HG02870 (cell line): ENCODE results near the gene OSBPL8.
A peak's percentile ranks its signal among the peaks of the same experiment; 100 is the strongest.
"Not testable (repeated sequence)": the region's sequence is repeated elsewhere in the genome, so short reads cannot be mapped to it uniquely, and the experiment has no call there.

Experiments
- ATAC-seq: cut with Tn5 transposase; IDR thresholded peaks from one replicate; pipeline ENCODE4 v1.9.1; 2021; ENCODE audit warnings: mild to moderate bottlenecking, moderate library complexity; ENCODE audit not compliant: unreplicated experiment

Gene OSBPL8

DNA sequence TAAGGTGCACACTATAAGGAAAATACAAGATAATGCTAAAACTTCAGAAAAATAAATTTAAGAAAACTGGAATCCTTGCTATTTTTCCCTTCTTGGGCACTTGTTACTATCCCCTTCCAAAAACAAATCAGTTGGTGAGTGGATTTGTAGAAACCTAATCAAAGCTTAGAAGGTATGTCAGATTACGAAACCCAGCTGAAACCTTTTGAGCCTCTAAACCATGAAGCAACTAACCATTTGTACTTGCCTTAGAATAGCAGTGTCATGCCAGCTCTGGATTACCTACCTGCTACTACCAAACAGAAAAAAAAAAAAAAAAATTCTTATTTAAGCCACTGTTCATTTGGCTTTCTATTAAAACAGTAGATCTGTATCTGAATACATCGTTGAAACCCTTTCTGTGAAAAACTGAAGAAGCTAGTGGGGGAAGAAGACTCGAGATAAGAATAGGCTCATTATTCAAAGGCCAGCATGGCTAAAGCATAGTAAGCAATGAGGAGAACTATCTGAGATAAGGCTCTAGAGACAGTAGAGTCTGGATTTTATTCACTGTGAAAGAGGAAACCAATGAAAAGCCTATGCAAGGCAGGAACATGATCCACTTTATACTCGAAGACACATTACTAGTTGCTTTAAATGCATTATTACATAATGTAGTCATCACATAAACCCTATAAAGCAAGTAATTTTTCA lies 30.2 kb downstream of the OSBPL8 start:
- ATAC-seq = no peak

DNA sequence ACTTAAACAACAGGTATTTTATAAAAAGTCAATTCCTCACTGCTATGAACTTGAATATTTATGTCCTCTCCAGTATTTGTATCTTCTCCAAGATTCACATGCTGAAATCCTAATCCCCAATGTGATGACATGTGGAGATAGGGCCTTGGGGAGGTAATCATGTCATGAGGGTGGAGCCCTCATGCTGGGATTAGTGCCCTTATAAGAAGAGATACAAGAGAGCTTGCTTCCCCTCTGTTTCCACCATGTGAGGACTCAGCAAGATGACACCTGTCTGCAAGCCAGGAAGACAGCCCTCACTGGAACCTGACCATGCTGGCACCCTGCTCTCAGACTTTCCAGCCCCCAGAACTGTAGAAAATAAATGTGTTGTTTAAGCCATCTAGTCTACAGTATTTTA lies 36.2 kb downstream of the OSBPL8 start:
- ATAC-seq = no peak

DNA sequence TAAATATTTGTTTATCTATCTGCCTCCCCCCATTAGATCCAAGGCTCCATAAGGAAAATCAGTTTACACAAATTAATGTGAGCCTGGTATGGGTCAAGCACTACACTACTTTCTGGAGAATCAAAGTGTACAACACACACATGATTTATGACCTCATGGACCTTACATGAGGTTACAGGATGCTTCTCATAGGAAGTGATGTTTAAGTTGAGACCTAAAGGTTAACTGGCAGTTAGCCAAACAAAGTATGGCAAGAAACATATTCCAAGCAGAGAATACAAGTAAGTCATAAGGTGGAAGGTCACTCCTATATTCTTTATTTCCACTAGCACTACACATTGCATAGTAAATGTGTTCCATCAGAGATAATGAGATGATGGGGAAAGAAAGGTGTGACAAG lies 39.2 kb downstream of the OSBPL8 start:
- ATAC-seq = no peak

DNA sequence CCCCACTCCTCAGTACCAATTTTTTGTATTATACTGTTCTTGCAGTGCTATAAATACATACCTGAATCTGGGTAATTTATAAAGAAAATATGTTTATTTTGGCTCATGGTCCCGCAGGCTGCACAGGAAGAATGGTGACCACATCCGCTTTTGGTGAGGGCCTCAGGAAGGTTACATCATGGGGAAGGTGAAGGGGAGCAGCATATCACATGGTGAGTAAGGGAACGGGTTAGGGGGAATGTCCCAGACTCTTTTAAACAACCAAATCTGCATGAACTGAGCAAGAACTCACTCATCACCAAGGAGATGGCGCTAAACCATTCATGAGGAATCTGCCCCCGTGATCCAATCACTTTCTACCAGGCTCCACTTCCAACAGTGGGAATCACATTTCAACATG lies 40.0 kb downstream of the OSBPL8 start:
- no peak for ATAC-seq

DNA sequence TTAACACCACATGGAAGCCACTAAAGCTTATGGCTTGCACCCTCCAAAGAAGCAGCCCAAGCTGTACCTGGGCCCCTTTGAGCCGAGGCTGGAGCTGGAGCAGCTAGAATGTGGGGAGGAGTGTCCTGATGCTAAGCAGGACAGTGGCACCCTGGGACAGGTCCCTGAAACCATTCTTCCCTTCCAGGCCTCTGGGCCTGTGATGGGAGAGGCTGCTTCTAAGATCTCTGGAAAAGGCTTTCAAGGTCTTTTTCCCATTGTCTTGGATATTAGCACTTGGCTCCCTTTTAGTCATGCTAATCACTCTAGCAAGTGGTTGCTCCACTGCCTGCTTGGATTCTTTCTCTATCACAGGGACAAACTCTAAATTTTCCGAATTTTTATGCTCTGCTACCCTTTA lies 40.9 kb downstream of the OSBPL8 start:
- ATAC-seq = no peak

DNA sequence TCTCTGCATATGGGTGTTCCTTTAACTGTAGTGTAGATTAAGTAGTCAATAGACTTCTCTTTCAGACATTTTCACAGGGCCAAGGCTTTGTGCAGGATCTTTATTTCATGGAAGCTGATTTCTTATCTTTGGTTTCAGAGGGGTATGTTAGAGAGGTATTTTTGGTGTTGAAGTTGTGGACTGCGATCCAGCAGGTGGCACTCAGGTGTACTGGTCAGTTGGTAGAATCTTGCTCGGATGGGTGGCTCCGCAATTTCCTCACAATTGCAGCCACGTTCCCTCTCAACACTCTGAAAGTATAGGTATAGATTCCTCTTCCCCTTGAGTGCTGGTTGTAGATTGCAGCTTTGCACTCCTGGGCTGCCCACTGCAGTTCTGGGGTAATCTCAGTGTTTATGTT lies 44.3 kb downstream of the OSBPL8 start:
- ATAC-seq = no peak

DNA sequence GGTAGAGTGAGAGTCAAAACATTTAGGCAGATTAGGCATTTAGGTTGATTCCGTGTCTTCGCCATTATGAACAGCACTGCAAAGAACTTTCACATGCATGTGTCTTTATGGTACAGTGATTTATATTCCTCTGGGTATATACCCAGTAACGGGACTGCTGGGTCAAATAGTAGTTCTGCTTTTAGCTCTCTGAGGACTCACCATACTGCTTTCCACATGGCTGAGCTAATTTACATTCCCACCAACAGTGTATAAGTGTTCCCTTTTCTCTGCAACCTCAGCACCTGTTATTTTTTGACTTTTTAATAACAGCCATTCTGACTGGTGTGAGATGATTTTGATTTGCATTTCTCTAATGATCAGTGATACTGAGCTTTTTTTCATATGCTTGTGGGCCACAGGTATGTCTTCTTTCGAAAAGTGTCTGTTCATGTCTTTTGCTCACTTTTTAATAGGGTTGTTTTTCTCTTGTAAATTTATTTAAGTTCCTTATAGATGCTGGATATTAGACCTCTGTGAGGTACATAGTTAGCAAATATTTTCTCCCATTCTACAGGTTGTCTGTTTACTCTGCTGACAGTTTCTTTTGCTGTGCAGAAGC lies 48.4 kb downstream of the OSBPL8 start:
- peak; percentile 78 for ATAC-seq

DNA sequence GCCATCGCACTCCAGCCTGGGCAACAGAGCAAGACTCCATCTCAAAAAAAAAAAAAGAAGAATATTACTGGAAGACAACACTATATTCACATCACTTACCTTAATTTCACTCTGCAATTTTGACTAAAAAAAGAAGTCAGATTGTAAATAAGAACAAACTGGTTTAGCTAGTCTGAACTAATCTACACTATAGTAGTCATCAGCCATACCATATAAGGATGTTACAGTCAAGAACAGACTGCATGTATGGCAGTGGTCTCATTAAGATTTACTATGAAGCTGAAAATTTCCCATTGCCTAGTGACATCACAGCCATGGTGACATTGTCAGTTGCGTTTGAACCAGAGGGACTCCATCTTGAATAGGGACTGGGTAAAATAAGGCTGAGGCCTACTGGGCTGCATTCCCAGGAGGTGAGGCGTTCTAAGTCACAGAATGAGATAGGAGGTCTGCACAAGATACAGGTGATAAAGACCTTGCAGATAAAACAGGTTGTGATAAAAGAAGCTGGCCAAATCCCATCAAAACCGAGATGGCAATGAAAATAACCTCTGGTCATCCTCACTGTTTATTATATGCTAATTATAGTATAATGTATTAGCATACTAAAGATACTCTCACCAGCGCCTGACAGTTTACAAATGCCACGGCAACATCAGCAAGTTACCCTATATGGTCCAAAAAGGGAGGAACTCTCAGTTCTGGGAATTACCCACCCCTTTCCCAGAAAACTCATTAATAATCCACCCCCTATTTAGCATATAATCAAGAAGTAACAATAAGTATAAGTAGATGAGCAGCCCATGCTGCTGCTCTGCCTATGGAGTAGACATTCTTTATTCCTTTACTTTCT lies 51.2 kb downstream of the OSBPL8 start:
- ATAC-seq = no peak

DNA sequence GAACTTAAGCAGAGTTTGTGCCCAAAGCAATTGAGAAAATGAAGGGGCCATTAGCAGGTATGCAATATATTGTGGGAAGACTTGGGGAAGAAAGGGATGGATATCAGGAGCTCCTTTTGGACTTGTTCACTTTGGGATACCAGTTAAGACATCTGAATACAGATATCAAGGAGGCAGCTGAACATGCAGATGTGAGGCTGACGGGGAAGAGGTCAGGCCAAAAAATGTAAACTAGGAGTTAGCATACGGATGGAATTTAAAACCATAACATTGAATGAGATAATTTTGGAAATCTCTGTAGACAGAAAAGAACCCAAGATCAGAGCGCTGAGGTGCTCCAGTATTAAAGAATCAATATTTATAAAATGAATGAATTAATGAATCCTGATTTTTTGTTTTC lies 53.4 kb downstream of the OSBPL8 start:
- no peak for ATAC-seq

DNA sequence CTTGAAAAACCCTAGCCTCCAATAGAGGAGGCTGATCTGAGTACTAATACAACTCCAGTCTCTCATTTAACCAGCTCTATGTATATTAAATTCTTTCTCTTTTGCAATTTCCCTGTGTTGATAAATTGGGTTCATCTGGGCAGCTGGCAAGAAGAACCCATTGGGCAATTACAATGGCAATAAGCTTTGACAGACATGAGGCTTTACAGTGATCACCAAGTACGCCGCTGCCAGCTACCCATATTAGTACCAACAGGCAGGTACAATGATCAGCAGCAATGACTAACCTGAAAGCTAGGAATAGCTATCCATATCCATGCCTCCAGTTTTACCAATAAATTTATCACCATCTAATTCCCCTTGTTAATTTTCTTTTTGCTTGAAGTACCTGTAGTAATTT lies 54.5 kb downstream of the OSBPL8 start:
- no peak for ATAC-seq

DNA sequence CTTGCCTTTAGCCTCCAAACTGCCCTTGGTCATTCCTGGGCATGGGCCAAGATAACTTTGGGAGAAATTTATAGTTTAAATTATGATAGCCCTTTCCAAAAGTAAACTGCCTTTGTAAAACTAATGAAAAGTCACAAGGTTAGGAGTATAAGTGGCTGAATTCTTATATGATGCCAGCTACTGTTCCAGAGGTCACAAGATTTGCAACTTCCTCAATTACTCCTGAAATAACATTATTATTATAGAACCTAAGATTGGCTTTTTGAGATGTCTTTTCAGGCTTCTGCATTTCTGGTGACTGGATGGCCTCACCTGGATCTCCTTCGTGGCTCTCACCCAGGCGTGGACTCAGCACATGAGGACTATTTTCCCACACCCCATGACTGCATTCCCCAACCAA lies 55.0 kb downstream of the OSBPL8 start:
- no peak for ATAC-seq

DNA sequence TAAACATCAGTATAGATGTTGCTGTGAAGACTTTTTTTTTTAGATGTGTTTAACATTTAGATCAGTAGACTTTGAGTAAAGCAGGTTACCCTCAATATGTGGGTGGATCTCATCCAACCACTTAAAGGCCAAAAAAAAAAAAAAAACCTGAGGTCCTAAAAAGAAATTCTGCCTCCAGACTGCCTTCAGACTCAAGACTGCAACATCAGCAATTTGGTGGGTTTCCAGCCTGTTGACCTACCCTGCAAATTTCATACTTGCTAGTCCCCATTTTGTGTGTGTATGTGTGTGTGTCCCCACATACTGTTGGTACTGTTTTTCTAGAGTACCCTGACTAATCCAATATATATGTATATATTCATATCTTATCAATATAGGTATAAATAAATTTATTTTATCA lies 55.6 kb downstream of the OSBPL8 start:
- no peak for ATAC-seq

DNA sequence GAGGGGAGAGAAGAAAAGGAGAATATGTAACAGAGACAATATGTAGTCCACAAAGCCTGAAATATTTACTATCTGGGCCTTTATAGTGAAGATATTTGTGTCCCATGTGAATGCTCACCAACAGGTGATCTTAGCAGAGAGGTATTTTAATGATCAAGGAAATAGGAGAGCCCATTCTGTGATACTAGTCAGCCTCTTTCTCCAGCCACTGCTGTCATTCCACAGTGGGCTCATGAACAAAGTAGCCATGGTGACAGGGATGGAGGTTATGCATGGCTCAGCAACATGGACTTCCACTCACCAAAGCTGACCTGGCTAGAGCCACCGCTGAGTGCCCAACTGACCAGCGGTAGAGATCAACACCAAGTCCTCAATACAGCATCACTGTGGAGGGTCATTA lies 58.2 kb downstream of the OSBPL8 start:
- no peak for ATAC-seq

DNA sequence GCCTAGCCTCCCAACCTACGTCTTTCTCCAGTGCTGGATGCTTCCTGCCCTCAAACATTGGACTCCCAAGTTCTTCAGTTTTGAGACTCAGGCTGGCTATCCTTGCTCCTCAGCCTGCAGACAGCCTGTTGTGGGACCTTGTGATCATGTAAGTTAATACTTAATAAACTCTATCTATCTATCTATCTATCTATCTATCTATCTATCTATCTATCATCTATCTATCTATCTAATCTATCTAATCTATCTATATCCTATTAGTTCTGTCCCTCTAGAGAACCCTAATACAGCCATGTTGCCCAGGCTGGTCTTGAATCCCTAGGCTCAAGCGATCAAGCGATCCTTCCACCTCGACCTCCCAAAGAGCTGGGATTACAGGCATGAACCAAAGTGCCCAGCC lies 60.4 kb downstream of the OSBPL8 start:
- not testable (repeated sequence) for ATAC-seq

DNA sequence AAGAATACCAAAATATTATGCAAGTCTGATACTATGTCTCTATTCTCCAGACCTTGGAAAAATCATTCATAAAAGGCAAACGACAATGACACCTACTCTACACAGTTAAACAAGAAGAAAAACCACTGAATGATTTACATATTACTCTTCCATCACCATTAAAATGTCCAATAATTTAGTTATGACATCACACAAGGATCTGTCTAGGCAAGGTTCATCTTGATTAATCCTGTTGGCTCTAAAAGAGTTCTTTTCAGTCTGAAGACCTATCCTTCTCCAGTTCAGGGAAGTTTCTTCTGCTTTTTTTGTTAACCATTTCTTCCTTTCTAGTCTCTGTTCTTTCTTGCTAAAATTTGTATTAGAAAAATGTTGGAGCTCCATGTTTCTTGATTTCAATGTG lies 64.0 kb downstream of the OSBPL8 start:
- ATAC-seq = no peak

DNA sequence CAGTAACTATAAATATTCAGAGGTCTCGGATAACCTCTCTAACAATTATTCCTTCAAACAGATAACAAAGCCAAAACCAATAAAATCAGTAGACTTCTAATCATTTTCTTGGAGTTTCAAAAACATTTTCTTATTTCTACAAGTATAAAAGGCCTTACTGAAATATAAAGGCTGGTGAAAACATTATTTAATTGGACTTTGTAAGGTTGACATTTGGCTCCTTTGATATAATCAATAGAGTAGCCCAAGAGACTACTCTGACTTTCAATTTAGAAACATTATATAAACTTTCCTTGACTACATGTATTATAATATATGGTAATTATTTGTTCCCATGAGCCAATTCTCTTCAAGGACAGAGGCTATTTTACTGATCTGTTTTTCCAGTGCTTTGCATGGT lies 68.3 kb downstream of the OSBPL8 start:
- no peak for ATAC-seq

DNA sequence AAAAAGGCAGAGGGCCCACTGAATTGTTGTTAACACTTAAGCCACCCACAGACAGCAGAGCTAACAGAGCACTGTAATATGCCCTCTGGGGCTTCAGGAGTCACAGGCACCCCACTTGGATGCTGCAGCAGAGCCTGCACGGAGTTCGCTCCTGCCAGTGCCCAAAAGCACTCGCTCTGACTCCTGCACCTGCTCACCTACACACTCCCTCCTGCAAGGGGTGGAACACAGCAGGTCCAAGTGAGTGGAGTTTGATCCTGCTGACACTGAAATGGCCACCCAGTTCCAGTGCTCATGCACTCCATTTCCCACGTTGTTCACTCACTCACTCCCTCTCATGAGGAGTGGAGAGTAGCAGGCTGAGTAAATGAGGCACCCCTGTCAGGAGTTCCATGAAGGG lies 68.8 kb downstream of the OSBPL8 start:
- no peak for ATAC-seq

DNA sequence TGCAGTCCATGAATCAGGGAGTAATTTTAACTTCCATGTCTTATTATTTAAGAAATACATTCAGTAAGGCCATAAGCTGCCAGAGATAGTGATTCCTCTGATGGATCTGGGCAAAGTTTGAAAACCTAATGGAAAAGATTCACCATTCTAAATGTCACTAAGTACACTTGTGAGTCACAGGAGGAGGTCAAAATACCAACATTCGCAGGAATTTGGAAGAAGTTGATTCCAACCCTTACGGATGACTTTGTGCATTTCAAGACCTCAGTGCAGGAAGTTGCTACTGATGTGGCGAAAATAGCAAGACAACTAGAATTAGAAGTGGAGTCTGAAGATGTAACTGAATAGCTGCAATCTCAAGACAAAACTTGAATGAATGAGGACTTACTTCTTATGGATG lies 69.8 kb downstream of the OSBPL8 start:
- ATAC-seq = no peak

DNA sequence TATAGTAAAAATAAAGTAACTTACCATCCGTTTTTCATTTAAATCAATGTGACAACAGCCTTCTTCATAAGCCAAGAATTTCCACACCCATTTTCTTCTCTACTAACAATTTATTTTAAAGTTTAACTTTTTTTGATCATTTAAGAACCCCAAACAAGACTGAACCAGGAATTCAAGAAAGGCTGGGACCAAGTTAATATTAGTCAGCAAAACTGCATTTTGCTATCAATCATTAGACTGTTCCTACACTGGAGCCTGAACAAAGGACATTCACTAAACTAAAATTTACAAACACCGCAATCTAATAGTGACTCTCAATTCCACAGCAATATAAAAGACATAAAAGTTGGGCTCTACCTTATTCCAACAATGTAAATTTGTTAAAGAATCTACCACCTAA lies 73.6 kb downstream of the OSBPL8 start:
- no peak for ATAC-seq

DNA sequence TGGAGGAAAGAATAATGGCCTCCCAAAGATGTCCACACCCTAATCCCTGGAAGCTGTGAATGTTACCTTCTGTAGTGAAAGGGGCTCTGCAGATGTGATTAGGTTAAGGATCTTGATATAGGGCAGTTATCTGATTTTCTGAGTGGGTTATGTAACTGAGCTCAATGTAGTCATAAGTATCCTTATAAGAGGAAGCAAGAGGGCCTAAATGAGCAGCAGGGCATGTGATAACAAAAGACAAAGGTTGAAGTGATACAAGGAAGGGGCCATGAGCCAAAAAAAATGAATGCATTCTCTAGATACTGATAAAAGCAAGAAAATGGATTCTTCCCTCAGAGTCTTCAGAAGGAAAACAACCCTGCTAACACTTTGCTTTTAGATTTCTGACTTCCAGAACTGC lies 78.8 kb downstream of the OSBPL8 start:
- no peak for ATAC-seq

DNA sequence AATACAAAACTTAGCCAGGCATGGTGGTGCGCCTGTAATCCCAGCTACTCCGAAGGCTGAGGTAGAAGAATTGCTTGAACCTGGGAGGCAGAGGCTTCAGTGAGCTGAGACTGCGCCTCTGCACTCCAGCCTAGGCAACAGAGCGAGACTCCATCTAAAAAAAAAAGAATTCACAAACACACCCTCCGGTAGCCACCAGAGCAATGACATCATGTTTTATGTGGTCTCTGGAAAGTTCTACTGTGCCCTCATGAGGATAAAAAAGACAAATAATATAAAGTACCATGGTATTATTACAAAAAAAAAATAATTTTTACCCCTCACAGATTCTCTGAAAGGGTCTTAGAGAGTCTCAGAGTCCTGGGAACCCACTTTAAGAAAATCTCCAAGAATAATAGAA lies 81.5 kb downstream of the OSBPL8 start:
- ATAC-seq = no peak

DNA sequence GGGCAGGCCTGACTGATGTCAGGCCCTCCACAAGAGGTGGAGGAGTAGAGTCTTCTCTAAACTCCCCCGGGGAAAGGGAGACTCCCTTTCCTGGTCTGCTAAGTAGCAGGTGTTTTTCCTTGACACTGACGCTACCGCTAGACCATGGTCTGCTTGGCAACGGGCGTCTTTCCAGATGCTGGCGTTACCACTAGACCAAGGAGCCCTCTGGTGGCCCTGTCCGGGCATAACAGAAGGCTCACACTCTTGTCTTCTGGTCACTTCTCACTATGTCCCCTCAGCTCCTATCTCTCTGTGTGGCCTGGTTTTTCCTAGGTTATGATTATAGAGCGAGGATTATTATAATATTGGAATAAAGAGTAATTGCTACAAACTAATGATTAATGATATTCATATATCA lies 86.7 kb downstream of the OSBPL8 start:
- ATAC-seq = not testable (repeated sequence)
